Lung (tissue), 12 donors: ENCODE measurements around the gene ARSG. TPM values are rescaled to one million over a fixed set of nuclear protein-coding genes. Genes with fewer than 3 reads are reported as not detected.
"Not testable (repeated sequence)": the region's sequence is repeated elsewhere in the genome, so short reads cannot be mapped to it uniquely, and the experiment has no call there.

Experiments
- ATAC-seq: fragments of 200-7000 bp; cut with Tn5 transposase; one replicate; pipeline ENCODE4 v1.9.1; 2020; ENCODE audit warnings: moderate number of reproducible peaks; ENCODE audit not compliant: insufficient read depth, low FRiP score
- DNase-seq, 3 donors: peaks; one replicate each; pipeline ENCODE4 v3.0.0-alpha.2; 2013 to 2017
- H3K27ac ChIP-seq, 2 donors: one replicate each; pipeline ENCODE4 v1.5.1; 2013; ENCODE audit warnings: mild to moderate bottlenecking in 2 of 2, moderate library complexity in 2 of 2, control low read depth in 1 of 2, inconsistent platforms in 1 of 2, low read depth in 1 of 2, low read length in 1 of 2
- H3K27me3 ChIP-seq, 3 donors: one replicate each; pipeline ENCODE4 v1.5.1; 2013; ENCODE audit warnings: low read length in 2 of 3; ENCODE audit not compliant: control insufficient read depth in 3 of 3, insufficient read depth in 3 of 3
- H3K36me3 ChIP-seq, 4 donors: one replicate each; pipeline ENCODE4 v1.5.1; 2013; ENCODE audit warnings: low read length in 4 of 4, mild to moderate bottlenecking in 1 of 4, moderate library complexity in 1 of 4; ENCODE audit not compliant: control insufficient read depth in 4 of 4, insufficient read depth in 4 of 4
- H3K4me1 ChIP-seq, 5 donors: one replicate each; pipeline ENCODE4 v1.5.1; 2013; ENCODE audit warnings: low read length in 5 of 5, mild to moderate bottlenecking in 2 of 5, moderate library complexity in 1 of 5; ENCODE audit not compliant: control insufficient read depth in 5 of 5, insufficient read depth in 5 of 5
- H3K4me3 ChIP-seq: one replicate; pipeline ENCODE4 v1.5.1; 2013; ENCODE audit warnings: mild to moderate bottlenecking, control low read depth, moderate library complexity
- H3K9ac ChIP-seq, 2 donors: one replicate each; pipeline ENCODE4 v1.5.1; 2013; ENCODE audit warnings: low read length in 2 of 2, control low read depth in 1 of 2; ENCODE audit not compliant: insufficient read depth in 1 of 2
- H3K9me3 ChIP-seq, 4 donors: one replicate each; pipeline ENCODE4 v1.5.1; 2013; ENCODE audit warnings: low read length in 3 of 4, mild to moderate bottlenecking in 1 of 4, moderate library complexity in 1 of 4; ENCODE audit not compliant: control insufficient read depth in 4 of 4, insufficient read depth in 3 of 4
- WGBS, 2 donors: extraction: QIAGEN DNeasy Blood & Tissue Kit; methylation state at CpG; one replicate each; pipeline ENCODE4 v1.1.7; 2013; 5-methylcytosine and 5-hydroxymethylcytosine counted together
- polyA plus RNA-seq, 2 donors: library from polyadenylated mRNA; stranded (reverse); fragments of 200-250 nt; gene quantifications; one replicate each; pipeline ENCODE4 v1.2.1, GENCODE V29; 2013
- total RNA-seq, 2 donors: library from RNA; depleted of rRNA in 1 of 2; stranded (reverse); fragments of >200 nt in 1 of 2; gene quantifications; one replicate each; pipeline ENCODE4 v1.2.1, GENCODE V29; 2014 to 2021
- TF ChIP-seq, protein P1 (sequence below): IDR thresholded peaks from 2 replicates; pipeline ENCODE4 v1.5.1; 2012; ENCODE audit warnings: mild to moderate bottlenecking; ENCODE audit errors: control extremely low read depth, extremely low read depth
- donor health status: control.
- donor health status: control.
- donor health status: Bipolar disorder and iron deficiency.
- donor health status: healthy.
- donor health status: DM: yes; HTN: yes; CAD: no.

Gene ARSG
- total and polyA plus RNA-seq, 4 donors = 1.5 to 9.3 (median 4.3) TPM

DNA sequence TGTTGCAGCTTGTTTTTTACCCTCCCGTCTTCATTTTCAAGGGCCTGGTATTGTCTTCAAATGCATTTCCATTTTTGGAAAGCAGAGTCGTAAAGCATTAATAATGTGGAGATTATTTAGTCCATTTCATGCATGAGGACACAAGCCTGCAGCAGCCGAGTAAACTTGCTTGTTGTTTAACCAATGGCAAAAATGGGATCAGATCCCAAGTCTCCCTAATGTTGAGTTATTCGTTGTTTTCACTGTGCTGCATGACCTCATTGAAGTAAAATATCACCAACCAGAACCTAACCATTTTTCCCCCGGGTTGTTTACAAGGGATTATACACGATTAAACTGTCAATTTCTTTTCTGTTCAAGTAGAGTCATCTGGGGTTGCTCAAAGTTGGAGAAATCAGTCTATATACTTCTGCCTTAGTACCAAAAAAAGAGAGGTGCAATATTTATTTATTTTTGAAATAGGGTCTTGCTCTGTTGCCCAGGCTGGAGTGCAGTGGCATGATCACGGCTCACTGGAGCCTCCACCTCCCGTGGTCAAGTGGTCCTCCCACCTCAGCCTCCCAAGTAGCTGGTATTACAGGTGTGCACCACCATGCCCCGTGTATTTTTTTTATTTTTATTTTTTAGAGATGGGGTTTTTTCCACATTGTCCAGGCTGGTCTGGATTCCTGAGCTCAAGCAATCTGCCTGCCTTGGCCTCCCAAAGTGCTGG is 31.1 kb upstream of the ARSG start:
- Histone ChIP-seq H3K4me1 (peaks cover 0 to 4% (median 0%) of the 10 kb centered on the region in 5 donors), H3K9ac (no peak overlapping the region), H3K4me3 (no peak overlapping the region), H3K9me3 (no peaks in the 10 kb centered on the region), H3K36me3 (peaks cover 2 to 9% (median 7%) of the 10 kb centered on the region in 4 donors), H3K27me3 (no peaks in the 10 kb centered on the region), H3K27ac (no peak overlapping the region)
- TF ChIP-seq, protein P1, sequence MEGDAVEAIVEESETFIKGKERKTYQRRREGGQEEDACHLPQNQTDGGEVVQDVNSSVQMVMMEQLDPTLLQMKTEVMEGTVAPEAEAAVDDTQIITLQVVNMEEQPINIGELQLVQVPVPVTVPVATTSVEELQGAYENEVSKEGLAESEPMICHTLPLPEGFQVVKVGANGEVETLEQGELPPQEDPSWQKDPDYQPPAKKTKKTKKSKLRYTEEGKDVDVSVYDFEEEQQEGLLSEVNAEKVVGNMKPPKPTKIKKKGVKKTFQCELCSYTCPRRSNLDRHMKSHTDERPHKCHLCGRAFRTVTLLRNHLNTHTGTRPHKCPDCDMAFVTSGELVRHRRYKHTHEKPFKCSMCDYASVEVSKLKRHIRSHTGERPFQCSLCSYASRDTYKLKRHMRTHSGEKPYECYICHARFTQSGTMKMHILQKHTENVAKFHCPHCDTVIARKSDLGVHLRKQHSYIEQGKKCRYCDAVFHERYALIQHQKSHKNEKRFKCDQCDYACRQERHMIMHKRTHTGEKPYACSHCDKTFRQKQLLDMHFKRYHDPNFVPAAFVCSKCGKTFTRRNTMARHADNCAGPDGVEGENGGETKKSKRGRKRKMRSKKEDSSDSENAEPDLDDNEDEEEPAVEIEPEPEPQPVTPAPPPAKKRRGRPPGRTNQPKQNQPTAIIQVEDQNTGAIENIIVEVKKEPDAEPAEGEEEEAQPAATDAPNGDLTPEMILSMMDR = no peak
- DNase-seq (no peak), ATAC-seq (no peak)
- 92% methylated on average over 8 to 9 of the region's 9 CpGs for WGBS, 2 donors

DNA sequence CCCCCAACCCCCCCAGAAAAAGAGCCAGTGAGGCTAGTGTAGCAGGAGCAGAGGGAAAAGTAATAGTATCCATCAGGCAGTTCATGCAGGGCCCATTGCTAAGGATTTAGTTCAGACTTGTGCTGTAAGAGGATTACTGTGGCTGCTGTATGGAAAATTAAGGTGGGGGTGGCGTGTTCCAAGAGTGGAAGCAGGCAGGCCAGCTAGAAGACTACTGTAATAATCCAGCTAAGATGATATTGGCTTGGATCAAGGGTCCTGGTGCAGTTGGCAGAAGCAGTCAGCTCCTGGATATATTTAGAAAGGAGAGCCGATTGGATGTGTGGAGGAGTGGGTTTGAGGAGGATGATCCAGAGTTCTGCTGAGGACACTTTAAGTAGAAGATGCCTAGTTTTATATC is 28.8 kb upstream of the ARSG start:
- peak overlapping the region in 1 of 2 donors; percentile 42 for H3K27ac ChIP-seq
- 68 to 80% methylated on average over 2 of the region's 2 CpGs for WGBS, 2 donors
- H3K4me3 ChIP-seq, ATAC-seq, H3K36me3 ChIP-seq, H3K9ac ChIP-seq, DNase-seq, H3K27me3 ChIP-seq, H3K4me1 ChIP-seq, H3K9me3 ChIP-seq: not testable (repeated sequence)

DNA sequence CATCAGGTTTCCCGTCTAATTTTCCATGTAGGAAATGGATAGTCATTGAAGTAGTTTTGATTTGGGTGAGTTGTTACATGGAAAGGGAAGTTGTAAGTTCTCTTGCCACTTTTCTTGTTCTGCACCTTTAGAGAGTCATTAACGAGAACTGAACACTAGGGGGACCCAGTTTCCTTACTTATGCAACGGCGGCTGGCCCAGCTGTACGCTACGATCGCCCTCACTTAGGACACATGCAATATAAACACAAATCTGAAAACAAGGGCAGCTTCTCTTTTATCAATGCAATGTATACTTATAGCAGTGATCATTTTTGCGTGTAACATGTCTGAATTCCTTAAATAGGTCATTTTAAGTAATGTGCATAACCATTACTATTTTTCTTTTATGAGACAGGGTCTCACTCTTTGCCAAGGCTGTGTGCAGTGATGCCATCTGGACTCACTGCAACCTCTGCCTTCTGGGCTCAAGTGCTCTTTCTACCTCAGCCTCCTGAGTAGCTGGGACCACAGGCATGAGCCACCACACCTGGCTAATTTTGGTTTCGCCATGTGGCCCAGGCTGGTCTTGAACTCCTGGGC is 28.1 kb upstream of the ARSG start:
- H3K9me3 ChIP-seq, H3K4me1 ChIP-seq, H3K36me3 ChIP-seq, H3K27ac ChIP-seq, H3K27me3 ChIP-seq, H3K9ac ChIP-seq, H3K4me3 ChIP-seq: not testable (repeated sequence)
- TF ChIP-seq, protein P1 = peak; percentile 40
- WGBS, 2 donors = 11 to 12% methylated on average over 9 of the region's 9 CpGs
- ATAC-seq (peak; percentile 76), DNase-seq (peak in 2 of 3 donors; percentile 45 to 52)

DNA sequence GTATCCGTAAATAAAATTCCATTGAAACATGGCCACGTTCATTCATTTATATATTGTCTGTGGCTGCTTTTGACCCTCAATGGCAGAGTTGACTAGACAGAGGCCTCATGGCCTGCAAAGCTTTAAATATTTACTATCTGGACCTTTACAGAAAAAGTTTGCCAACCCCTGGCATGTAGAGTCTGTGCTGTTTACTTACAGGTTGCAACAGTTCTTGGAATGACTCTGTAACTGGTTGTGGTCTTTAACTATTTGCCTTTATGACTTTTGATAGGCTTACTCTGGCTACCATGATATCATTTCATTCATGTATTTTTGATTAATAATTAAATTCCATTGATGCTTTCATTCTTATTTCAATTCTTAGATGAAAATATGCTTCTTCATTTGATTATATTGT is 25.5 kb upstream of the ARSG start:
- not testable (repeated sequence) for H3K9ac ChIP-seq, H3K36me3 ChIP-seq, DNase-seq, H3K27me3 ChIP-seq, H3K9me3 ChIP-seq, H3K27ac ChIP-seq, ATAC-seq, H3K4me1 ChIP-seq, H3K4me3 ChIP-seq
- WGBS, 2 donors = 78 to 84% methylated on average over 2 of the region's 2 CpGs
